NK-92 (cell line): ENCODE data around the gene UGT1A8.
"Not testable (repeated sequence)": the region's sequence is repeated elsewhere in the genome, so short reads cannot be mapped to it uniquely, and the experiment has no call there.

Experiments
- DNase-seq: peaks from one replicate; lab custom pipeline; 2025; ENCODE audit not compliant: unreplicated experiment; lab: John Stamatoyannopoulos, UW

UGT1A8 gene

GRCh38 chr2:233638836-233639235 lies 21.4 kb downstream of the UGT1A8 start:
- DNase-seq: no peak

GRCh38 chr2:233639860-233640259 lies 22.4 kb downstream of the UGT1A8 start:
- no peak for DNase-seq

GRCh38 chr2:233643128-233643527 lies 25.7 kb downstream of the UGT1A8 start:
- DNase-seq: no peak

- not testable (repeated sequence) for DNase-seq
These were observed 28.6 kb downstream of the UGT1A8 start for GRCh38 chr2:233646033-233646432.

GRCh38 chr2:233650981-233651380 lies 33.5 kb downstream of the UGT1A8 start:
- no peak for DNase-seq

GRCh38 chr2:233651430-233651829 lies 34.0 kb downstream of the UGT1A8 start:
- DNase-seq: no peak

- DNase-seq: no peak
These were observed 37.1 kb downstream of the UGT1A8 start for GRCh38 chr2:233654501-233654900.

GRCh38 chr2:233655043-233655442 lies 37.6 kb downstream of the UGT1A8 start:
- no peak for DNase-seq

- not testable (repeated sequence) for DNase-seq
These were observed 38.5 kb downstream of the UGT1A8 start for GRCh38 chr2:233655943-233656342.

GRCh38 chr2:233656443-233656842 lies 39.0 kb downstream of the UGT1A8 start:
- DNase-seq: no peak

- no peak for DNase-seq
These were observed 41.2 kb downstream of the UGT1A8 start for GRCh38 chr2:233658610-233659009.

GRCh38 chr2:233663911-233664310 lies 46.5 kb downstream of the UGT1A8 start:
- no peak for DNase-seq

GRCh38 chr2:233668605-233669260 lies 51.3 kb downstream of the UGT1A8 start:
- no peak for DNase-seq

GRCh38 chr2:233671290-233672161 lies 54.1 kb downstream of the UGT1A8 start, which contains the start of gene UGT1A9:
TSS of gene UGT1A9 (plus strand) at chr2:233671898. CDS start at chr2:233671935, 37 bp downstream.
- no peak for DNase-seq

- no peak for DNase-seq
These were observed 55.5 kb downstream of the UGT1A8 start for GRCh38 chr2:233672886-233673285.

- DNase-seq: no peak
These were observed 56.5 kb downstream of the UGT1A8 start for GRCh38 chr2:233673896-233674295.

- no peak for DNase-seq
These were observed 56.9 kb downstream of the UGT1A8 start for GRCh38 chr2:233674314-233674713.

- DNase-seq: no peak
These were observed 57.6 kb downstream of the UGT1A8 start for GRCh38 chr2:233674995-233675394.

GRCh38 chr2:233676046-233676445 lies 58.6 kb downstream of the UGT1A8 start:
- DNase-seq: no peak

GRCh38 chr2:233679196-233679595 lies 61.8 kb downstream of the UGT1A8 start:
- no peak for DNase-seq

GRCh38 chr2:233680361-233681045 lies 63.1 kb downstream of the UGT1A8 start:
- no peak for DNase-seq
